GM23338 (cell line): Measurements from ENCODE around the gene ATG2A. TPM values are rescaled to one million over a fixed set of nuclear protein-coding genes. Genes with fewer than 3 reads are reported as not detected.

Experiments
- ATAC-seq: fragments of 200-7000 bp; cut with Tn5 transposase; 3 replicates; pipeline ENCODE4 v1.9.1; 2020
- DNase-seq: peaks from one replicate; pipeline ENCODE4 v3.0.0-alpha.2; 2015; ENCODE audit warnings: low spot score
- H2AFZ ChIP-seq: fragments of 200-600 bp; sonication (generic); 2 replicates; pipeline ENCODE4 v1.8.0; 2016; ENCODE audit warnings: antibody characterized with exemption, mild to moderate bottlenecking, moderate library complexity
- H3F3A ChIP-seq: fragments of 200-600 bp; sonication (generic); replicated peaks from 2 replicates; pipeline ENCODE4 v1.8.0; 2017; ENCODE audit warnings: antibody characterized with exemption, mixed run types, low read depth
- H3K27ac ChIP-seq: fragments of 200-600 bp; sonication (generic); 2 replicates; pipeline ENCODE4 v1.6.1; 2016; ENCODE audit warnings: low read depth
- H3K27me3 ChIP-seq: fragments of 200-600 bp; sonication (generic); 2 replicates; pipeline ENCODE4 v1.8.0; 2016; ENCODE audit warnings: mild to moderate bottlenecking, mixed run types, moderate library complexity; ENCODE audit not compliant: insufficient read depth
- H3K36me3 ChIP-seq: fragments of 200-600 bp; sonication (generic); 2 replicates; pipeline ENCODE4 v1.8.0; 2016; ENCODE audit warnings: mild to moderate bottlenecking; ENCODE audit not compliant: insufficient read depth
- H3K4me1 ChIP-seq: fragments of 200-600 bp; sonication (generic); 2 replicates; pipeline ENCODE4 v1.8.0; 2016; ENCODE audit warnings: mild to moderate bottlenecking, moderate library complexity; ENCODE audit not compliant: insufficient read depth
- H3K4me2 ChIP-seq: fragments of 200-600 bp; sonication (generic); 2 replicates; pipeline ENCODE4 v1.7.1; 2017; ENCODE audit warnings: mixed run types
- H3K4me3 ChIP-seq: fragments of 200-600 bp; sonication (generic); 2 replicates; pipeline ENCODE4 v1.6.1; 2016; ENCODE audit warnings: mixed run types
- H3K79me2 ChIP-seq: fragments of 200-600 bp; sonication (generic); replicated peaks from 2 replicates; pipeline ENCODE4 v1.8.0; 2017; ENCODE audit warnings: mild to moderate bottlenecking; ENCODE audit not compliant: insufficient read depth
- H3K9me2 ChIP-seq: fragments of 200-600 bp; sonication (generic); 2 replicates; pipeline ENCODE4 v1.8.0; 2017; ENCODE audit not compliant: insufficient read depth
- H4K20me1 ChIP-seq: fragments of 200-600 bp; sonication (generic); replicated peaks from 2 replicates; pipeline ENCODE4 v1.8.0; 2017; ENCODE audit warnings: mild to moderate bottlenecking; ENCODE audit not compliant: insufficient read depth
- H3K27ac Mint-ChIP-seq: 2 replicates; pipeline ENCODE4 v1.8.0; 2020; ENCODE audit warnings: inconsistent platforms, mild to moderate bottlenecking, moderate library complexity, mixed read lengths
- H3K27me3 Mint-ChIP-seq: 3 replicates; pipeline ENCODE4 v1.8.0; 2022; ENCODE audit warnings: low read depth, mild to moderate bottlenecking, moderate library complexity, mixed read lengths, inconsistent platforms; ENCODE audit not compliant: insufficient read depth, poor library complexity
- H3K36me3 Mint-ChIP-seq: 3 replicates; pipeline ENCODE4 v1.8.0; 2021; ENCODE audit warnings: low read depth, mild to moderate bottlenecking, inconsistent platforms, moderate library complexity, mixed read lengths
- H3K4me1 Mint-ChIP-seq: 3 replicates; pipeline ENCODE4 v1.8.0; 2020; ENCODE audit warnings: mild to moderate bottlenecking, inconsistent platforms, mixed read lengths
- H3K4me3 Mint-ChIP-seq: 3 replicates; pipeline ENCODE4 v1.8.0; 2021; ENCODE audit warnings: moderate library complexity, mild to moderate bottlenecking, inconsistent platforms, mixed read lengths
- H3K9me3 Mint-ChIP-seq: 3 replicates; pipeline ENCODE4 v1.8.0; 2020; ENCODE audit warnings: moderate library complexity, mild to moderate bottlenecking, inconsistent platforms, mixed read lengths
- CREB1 ChIP-seq: fragments of 250-450 bp; sonication (Bioruptor Pico); IDR thresholded peaks from 2 replicates; pipeline ENCODE4 v1.5.0; 2020; ENCODE audit warnings: low read depth, mild to moderate bottlenecking, moderate library complexity
- EZH2 ChIP-seq: fragments of 200-600 bp; sonication (generic); IDR thresholded peaks from one replicate; pipeline ENCODE4 v1.8.0; 2017; ENCODE audit warnings: antibody characterized with exemption, mild to moderate bottlenecking, low read depth; ENCODE audit not compliant: unreplicated experiment
- EZH2phosphoT487 ChIP-seq: fragments of 200-600 bp; sonication (generic); IDR thresholded peaks from one replicate; pipeline ENCODE4 v1.8.1; 2018; ENCODE audit warnings: antibody characterized with exemption; ENCODE audit not compliant: unreplicated experiment
- JUNB ChIP-seq: IDR thresholded peaks from one replicate; pipeline ENCODE4 v1.6.1; 2016; ENCODE audit warnings: antibody characterized with exemption; ENCODE audit not compliant: unreplicated experiment
- NANOG ChIP-seq: IDR thresholded peaks from 2 replicates; pipeline ENCODE4 v1.6.1; 2016; ENCODE audit warnings: antibody characterized with exemption, borderline replicate concordance
- POLR2AphosphoS5 ChIP-seq: IDR thresholded peaks from 2 replicates; pipeline ENCODE4 v1.6.1; 2016; ENCODE audit warnings: antibody characterized with exemption, low read depth
- STAT1 ChIP-seq: IDR thresholded peaks from one replicate; pipeline ENCODE4 v1.6.1; 2016; ENCODE audit warnings: antibody characterized with exemption; ENCODE audit not compliant: unreplicated experiment
- ZNF114 ChIP-seq: fragments of 250-450 bp; sonication (Bioruptor Pico); IDR thresholded peaks from 2 replicates; pipeline ENCODE4 v1.5.0; 2020; ENCODE audit warnings: mild to moderate bottlenecking, moderate library complexity
- polyA plus RNA-seq: library from polyadenylated mRNA; unstranded; fragments of >200 nt; fragmentation: Nextera tagmentation; extraction: Ambion mirVana; gene quantifications from 2 replicates; pipeline ENCODE4 v1.2.1, GENCODE V29; 2016
- total RNA-seq: library from RNA; depleted of rRNA; stranded (reverse); fragments of >200 nt; shearing (Covaris generic); gene quantifications from 2 replicates; pipeline ENCODE4 v1.2.3, GENCODE V29; 2014
- TF ChIP-seq, protein P1 (sequence below): fragments of 250-450 bp; sonication (Bioruptor Pico); IDR thresholded peaks from 2 replicates; pipeline ENCODE4 v1.5.0; 2020; ENCODE audit warnings: mild to moderate bottlenecking, moderate library complexity
- TF ChIP-seq, protein P2 (sequence below): IDR thresholded peaks from 2 replicates; pipeline ENCODE4 v1.6.1; 2016; ENCODE audit warnings: antibody characterized with exemption
- TF ChIP-seq, protein P3 (sequence below), 2 experiments: fragments of 200-600 bp in 1 of 2; sonication (generic) in 1 of 2; conservative IDR thresholded peaks; 2 replicates each; pipeline versions ENCODE4 v1.5.1 to v1.6.1; 2016 to 2017; ENCODE audit warnings: antibody characterized with exemption in 2 of 2, low read depth in 2 of 2, mild to moderate bottlenecking in 2 of 2, moderate library complexity in 1 of 2

Gene ATG2A
- total and polyA plus RNA-seq, 2 experiments from 2014 or later, result 8.7 to 31.7 TPM

DNA sequence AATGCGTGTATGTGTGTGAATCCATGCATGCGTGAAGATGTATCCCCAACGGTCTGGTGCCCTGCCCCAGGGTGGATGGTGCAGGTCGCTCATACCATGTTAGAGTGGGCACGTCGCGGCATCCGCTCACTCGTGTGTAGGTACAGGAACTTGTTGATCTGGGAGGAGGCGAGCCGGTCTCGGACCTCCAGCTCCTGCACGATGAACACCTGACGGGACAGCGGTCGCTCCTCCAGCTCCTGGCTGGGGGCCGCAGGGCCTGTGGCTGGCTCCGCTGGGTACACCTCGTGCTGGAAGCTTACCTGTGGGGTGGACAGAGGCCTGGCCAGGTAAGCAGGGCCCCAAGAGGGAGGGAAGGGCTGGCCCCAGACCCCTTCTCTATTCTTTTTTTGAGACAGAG is 18.5 kb downstream of the ATG2A start:
- Histone ChIP-seq H4K20me1 (no peaks in the 10 kb centered on the region), H3K4me3 (no peak overlapping the region), H3K4me2 (no peak overlapping the region), H3K4me1 (no peaks in the 10 kb centered on the region), H3K36me3 (no peaks in the 10 kb centered on the region), H2AFZ (no peak overlapping the region), H3K79me2 (no peaks in the 10 kb centered on the region), H3F3A (no peaks in the 10 kb centered on the region), H3K9me2 (no peaks in the 10 kb centered on the region), H3K27ac (no peak overlapping the region), H3K27me3 (no peaks in the 10 kb centered on the region)
- no peak for ATAC-seq
- Mint-ChIP-seq H3K36me3 (no peaks in the 10 kb centered on the region), H3K4me1 (peaks cover 5% of the 10 kb centered on the region; the same call in 2 of the 3 replicates), H3K9me3 (no peaks in the 10 kb centered on the region), H3K27me3 (peaks cover 18% of the 10 kb centered on the region), H3K4me3 (no peak overlapping the region), H3K27ac (no peak overlapping the region)
- DNase-seq, result no peak
- TF ChIP-seq EZH2phosphoT487 (no peak), JUNB (no peak), EZH2 (no peak)

GRCh38 chr11:64898076-64898445 is 18.9 kb downstream of the ATG2A start:
- Histone ChIP-seq H2AFZ (no peak overlapping the region), H3K27ac (no peak overlapping the region), H3K79me2 (no peaks in the 10 kb centered on the region), H3K9me2 (no peaks in the 10 kb centered on the region), H3K27me3 (no peaks in the 10 kb centered on the region), H4K20me1 (no peaks in the 10 kb centered on the region), H3F3A (no peaks in the 10 kb centered on the region), H3K4me2 (no peak overlapping the region), H3K36me3 (no peaks in the 10 kb centered on the region), H3K4me3 (no peak overlapping the region), H3K4me1 (no peaks in the 10 kb centered on the region)
- peaks cover 5% of the 10 kb centered on the region; the same call in 2 of the 3 replicates for H3K4me1 Mint-ChIP-seq
- ATAC-seq, result no peak
- H3K9me3 Mint-ChIP-seq, result no peaks in the 10 kb centered on the region
- H3K36me3 Mint-ChIP-seq, result no peaks in the 10 kb centered on the region
- DNase-seq, result no peak
- TF ChIP-seq EZH2 (no peak), STAT1 (no peak), NANOG (no peak), EZH2phosphoT487 (no peak), POLR2AphosphoS5 (no peak), ZNF114 (CRISPR knock-in tag) (no peak), CREB1 (CRISPR knock-in tag) (no peak)
- TF ChIP-seq, protein P1, sequence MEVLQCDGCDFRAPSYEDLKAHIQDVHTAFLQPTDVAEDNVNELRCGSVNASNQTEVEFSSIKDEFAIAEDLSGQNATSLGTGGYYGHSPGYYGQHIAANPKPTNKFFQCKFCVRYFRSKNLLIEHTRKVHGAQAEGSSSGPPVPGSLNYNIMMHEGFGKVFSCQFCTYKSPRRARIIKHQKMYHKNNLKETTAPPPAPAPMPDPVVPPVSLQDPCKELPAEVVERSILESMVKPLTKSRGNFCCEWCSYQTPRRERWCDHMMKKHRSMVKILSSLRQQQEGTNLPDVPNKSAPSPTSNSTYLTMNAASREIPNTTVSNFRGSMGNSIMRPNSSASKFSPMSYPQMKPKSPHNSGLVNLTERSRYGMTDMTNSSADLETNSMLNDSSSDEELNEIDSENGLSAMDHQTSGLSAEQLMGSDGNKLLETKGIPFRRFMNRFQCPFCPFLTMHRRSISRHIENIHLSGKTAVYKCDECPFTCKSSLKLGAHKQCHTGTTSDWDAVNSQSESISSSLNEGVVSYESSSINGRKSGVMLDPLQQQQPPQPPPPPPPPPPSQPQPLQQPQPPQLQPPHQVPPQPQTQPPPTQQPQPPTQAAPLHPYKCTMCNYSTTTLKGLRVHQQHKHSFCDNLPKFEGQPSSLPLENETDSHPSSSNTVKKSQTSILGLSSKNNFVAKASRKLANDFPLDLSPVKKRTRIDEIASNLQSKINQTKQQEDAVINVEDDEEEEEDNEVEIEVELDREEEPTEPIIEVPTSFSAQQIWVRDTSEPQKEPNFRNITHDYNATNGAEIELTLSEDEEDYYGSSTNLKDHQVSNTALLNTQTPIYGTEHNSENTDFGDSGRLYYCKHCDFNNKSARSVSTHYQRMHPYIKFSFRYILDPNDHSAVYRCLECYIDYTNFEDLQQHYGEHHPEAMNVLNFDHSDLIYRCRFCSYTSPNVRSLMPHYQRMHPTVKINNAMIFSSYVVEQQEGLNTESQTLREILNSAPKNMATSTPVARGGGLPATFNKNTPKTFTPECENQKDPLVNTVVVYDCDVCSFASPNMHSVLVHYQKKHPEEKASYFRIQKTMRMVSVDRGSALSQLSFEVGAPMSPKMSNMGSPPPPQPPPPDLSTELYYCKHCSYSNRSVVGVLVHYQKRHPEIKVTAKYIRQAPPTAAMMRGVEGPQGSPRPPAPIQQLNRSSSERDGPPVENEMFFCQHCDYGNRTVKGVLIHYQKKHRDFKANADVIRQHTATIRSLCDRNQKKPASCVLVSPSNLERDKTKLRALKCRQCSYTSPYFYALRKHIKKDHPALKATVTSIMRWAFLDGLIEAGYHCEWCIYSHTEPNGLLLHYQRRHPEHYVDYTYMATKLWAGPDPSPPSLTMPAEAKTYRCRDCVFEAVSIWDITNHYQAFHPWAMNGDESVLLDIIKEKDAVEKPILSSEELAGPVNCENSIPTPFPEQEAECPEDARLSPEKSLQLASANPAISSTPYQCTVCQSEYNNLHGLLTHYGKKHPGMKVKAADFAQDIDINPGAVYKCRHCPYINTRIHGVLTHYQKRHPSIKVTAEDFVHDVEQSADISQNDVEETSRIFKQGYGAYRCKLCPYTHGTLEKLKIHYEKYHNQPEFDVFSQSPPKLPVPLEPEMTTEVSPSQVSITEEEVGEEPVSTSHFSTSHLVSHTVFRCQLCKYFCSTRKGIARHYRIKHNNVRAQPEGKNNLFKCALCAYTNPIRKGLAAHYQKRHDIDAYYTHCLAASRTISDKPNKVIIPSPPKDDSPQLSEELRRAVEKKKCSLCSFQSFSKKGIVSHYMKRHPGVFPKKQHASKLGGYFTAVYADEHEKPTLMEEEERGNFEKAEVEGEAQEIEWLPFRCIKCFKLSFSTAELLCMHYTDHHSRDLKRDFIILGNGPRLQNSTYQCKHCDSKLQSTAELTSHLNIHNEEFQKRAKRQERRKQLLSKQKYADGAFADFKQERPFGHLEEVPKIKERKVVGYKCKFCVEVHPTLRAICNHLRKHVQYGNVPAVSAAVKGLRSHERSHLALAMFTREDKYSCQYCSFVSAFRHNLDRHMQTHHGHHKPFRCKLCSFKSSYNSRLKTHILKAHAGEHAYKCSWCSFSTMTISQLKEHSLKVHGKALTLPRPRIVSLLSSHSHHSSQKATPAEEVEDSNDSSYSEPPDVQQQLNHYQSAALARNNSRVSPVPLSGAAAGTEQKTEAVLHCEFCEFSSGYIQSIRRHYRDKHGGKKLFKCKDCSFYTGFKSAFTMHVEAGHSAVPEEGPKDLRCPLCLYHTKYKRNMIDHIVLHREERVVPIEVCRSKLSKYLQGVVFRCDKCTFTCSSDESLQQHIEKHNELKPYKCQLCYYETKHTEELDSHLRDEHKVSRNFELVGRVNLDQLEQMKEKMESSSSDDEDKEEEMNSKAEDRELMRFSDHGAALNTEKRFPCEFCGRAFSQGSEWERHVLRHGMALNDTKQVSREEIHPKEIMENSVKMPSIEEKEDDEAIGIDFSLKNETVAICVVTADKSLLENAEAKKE (CRISPR knock-in tag), result no peak
- TF ChIP-seq, protein P2, sequence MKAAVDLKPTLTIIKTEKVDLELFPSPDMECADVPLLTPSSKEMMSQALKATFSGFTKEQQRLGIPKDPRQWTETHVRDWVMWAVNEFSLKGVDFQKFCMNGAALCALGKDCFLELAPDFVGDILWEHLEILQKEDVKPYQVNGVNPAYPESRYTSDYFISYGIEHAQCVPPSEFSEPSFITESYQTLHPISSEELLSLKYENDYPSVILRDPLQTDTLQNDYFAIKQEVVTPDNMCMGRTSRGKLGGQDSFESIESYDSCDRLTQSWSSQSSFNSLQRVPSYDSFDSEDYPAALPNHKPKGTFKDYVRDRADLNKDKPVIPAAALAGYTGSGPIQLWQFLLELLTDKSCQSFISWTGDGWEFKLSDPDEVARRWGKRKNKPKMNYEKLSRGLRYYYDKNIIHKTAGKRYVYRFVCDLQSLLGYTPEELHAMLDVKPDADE, result no peak
- TF ChIP-seq, protein P3, sequence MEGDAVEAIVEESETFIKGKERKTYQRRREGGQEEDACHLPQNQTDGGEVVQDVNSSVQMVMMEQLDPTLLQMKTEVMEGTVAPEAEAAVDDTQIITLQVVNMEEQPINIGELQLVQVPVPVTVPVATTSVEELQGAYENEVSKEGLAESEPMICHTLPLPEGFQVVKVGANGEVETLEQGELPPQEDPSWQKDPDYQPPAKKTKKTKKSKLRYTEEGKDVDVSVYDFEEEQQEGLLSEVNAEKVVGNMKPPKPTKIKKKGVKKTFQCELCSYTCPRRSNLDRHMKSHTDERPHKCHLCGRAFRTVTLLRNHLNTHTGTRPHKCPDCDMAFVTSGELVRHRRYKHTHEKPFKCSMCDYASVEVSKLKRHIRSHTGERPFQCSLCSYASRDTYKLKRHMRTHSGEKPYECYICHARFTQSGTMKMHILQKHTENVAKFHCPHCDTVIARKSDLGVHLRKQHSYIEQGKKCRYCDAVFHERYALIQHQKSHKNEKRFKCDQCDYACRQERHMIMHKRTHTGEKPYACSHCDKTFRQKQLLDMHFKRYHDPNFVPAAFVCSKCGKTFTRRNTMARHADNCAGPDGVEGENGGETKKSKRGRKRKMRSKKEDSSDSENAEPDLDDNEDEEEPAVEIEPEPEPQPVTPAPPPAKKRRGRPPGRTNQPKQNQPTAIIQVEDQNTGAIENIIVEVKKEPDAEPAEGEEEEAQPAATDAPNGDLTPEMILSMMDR (conservative IDR thresholded peaks at IDR 0.05; ENCODE audit: low read depth in 2 of 2), result no peak
- H3K27me3 Mint-ChIP-seq, result peaks cover 18% of the 10 kb centered on the region
- no peak overlapping the region for H3K4me3 Mint-ChIP-seq
- H3K27ac Mint-ChIP-seq, result no peak overlapping the region
